Measurements from ENCODE around the gene NAA60. TPM values are rescaled to one million over a fixed set of nuclear protein-coding genes. Genes with fewer than 3 reads are reported as not detected.
"Not testable (repeated sequence)": the region's sequence is repeated elsewhere in the genome, so short reads cannot be mapped to it uniquely, and the experiment has no call there.

Gene NAA60
- total RNA-seq, 1 experiment from 2014 or later, result 5.6 TPM

DNA sequence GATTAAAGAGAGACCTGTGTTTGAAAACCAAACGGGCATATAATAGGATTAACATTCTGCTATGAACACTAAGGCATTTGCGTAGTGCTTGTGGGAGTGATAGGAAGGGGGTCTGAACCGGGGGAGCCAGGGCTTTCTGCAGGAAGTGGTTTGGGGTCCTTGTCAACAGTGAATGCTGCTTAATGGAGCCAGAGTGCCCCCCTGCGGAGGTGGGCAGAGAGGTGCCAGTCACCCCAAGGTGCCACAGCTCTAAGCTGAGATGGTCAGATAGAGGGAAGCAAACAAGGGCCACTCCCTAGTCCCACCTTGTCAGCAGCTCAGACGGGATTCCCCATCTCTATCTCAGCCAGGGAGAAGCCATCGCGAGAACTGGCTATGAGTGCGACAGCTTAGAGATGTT, 17.7 kb downstream of the NAA60 start:
- no peak for DNase-seq (ENCODE audit: low read depth)

DNA sequence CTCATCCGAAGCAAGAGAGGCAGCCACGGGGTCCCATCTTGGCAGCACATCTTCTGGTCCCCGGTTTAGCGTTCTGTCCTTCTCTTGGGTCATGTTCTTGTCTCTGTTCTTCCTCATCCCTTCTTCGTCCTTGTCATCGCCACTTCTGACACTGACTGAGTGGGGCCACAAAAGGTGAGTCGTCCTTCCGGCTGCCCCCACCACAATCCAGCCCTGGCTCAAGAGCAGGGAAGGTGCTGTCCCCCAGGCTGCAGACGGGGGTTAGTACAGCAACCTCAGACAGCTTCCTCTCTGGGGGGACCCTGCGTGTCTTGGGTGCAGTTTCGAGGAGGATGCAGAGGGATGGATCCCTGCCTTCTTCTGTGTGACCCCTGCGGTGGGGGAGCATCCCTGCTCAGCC, 21.8 kb downstream of the NAA60 start:
- no peak for DNase-seq (ENCODE audit: low read depth)

DNA sequence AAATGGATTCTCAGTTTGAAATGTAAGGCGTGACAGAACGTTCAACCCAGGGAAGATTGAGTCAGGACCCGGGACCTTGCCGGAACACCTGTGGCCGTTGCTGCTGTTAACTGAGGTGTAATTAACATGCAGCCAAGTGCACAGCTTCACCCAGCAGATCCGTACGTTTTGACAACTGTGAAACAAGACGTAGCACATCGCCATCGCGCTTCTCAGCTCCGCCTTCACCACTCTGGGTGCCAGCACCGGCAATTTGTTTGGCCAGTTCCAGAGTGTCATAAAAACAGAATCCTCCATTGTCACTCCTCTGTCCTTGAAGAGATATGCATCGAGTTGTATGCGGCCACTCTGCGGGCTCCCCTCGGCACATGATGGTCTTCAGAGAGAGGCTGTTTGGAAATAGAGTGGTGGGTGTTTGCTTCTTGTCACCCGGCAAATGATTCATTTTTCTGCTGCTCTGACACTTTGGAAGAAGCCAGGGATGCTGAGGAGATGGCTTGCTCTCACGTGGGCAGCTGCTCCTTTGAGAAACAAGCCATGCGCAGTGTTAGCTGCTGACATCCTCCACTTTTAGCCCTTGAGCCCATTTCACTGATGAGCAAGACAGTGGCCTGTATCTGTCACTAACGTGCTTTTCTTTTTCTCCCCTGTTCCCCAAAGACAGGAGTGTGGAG, 22.6 kb downstream of the NAA60 start:
- DNase-seq (ENCODE audit: low read depth), result no peak

DNA sequence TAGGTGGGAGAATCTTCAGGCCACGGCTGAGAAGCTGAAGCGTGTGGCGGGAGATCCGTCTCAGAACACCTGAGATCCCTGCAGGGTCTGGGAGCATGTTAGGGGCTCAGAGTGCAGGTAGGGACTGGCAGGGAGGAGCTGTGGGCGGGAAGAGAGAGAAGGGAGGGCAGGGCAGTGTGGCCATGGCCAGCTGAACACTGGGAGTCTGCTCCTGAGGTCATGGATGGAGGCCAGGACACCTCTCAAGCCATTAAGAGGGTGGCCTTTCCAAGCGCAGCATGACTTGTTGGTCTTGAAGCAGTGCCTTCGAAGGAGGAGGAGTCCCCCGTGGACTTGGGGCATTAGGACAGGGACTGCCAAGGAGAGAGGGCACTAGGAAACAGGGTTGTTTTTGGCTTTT, 23.7 kb downstream of the NAA60 start:
- no peak for DNase-seq (ENCODE audit: low read depth)

DNA sequence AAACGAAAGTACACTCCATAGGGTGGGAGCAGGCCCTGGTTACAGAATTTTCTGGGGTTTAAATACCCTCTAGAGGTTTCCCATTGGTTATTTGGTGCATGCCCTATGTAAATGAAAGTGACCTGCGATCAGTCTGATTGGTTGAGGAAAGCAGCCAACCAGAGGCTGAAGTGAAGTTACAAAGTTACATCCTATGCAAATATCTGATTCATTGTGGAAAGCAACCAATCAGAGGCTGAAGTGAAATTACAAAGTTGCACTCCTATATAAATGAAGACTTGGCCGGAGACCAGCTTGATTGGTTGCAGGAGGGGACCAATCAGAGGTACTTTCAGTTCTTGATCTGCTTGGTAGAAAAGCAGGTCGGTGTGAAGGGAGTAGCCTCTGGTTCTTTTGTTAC, 24.4 kb downstream of the NAA60 start:
- DNase-seq (ENCODE audit: low read depth), result no peak

DNA sequence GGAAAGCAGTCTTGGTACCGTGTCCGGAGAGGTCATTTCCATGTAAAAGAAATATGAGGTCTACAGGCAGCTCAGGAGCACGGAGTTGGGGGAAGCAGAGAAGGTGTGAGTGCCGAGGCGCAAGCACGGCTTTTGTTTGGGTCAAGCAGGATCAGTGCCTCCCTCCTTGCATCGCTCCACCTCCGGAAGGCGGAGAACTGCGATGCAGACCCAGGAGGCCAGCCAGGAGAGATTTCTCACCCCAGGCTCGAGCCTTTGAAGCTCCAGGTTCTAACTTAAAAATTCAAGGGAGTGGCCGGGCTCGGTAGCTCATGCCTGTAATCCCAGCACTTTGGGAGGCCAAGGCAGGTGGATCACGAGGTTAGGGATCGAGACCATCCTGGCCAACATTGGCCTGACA, 25.0 kb downstream of the NAA60 start:
- DNase-seq (ENCODE audit: low read depth), result no peak

DNA sequence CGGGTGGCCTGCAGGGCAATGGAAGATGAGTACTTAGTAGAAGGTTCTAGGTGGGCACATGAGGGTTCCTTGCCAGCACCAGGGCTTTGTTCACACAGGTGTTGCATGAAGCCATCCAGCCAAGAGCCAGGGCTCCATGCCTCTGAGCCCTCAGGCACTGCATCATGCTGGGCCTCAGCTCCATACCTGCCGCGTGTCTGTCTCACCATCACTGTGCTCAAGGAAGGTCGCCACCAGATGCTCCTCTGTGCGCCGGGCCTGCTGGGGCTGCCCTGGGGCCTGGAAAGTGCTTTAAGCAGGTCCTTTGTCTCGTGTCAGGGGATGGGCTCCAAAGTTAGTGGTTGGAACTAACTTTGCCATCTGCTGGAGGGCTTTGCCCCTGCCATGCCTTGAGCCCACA, 26.3 kb downstream of the NAA60 start:
- no peak for DNase-seq (ENCODE audit: low read depth)

DNA sequence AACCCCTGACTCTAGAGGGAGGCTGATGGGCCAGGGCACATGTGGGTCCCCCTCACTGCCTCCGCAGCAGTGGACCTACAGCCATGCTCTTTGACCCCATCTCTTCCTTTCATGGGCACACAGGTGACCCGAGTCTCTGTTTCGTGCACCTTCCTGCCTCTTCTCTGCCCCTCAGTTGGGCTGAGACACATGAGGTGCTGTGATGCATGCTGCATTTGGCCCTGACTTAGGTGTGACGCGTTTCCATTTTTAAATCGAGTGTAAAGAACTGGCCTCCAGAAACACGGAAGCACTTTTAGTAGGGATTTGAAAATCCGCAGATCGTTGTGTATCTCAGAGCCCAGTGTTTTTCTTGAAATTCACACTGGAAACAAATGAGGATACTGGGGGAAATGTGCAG, 27.2 kb downstream of the NAA60 start:
- no peak for DNase-seq (ENCODE audit: low read depth)

DNA sequence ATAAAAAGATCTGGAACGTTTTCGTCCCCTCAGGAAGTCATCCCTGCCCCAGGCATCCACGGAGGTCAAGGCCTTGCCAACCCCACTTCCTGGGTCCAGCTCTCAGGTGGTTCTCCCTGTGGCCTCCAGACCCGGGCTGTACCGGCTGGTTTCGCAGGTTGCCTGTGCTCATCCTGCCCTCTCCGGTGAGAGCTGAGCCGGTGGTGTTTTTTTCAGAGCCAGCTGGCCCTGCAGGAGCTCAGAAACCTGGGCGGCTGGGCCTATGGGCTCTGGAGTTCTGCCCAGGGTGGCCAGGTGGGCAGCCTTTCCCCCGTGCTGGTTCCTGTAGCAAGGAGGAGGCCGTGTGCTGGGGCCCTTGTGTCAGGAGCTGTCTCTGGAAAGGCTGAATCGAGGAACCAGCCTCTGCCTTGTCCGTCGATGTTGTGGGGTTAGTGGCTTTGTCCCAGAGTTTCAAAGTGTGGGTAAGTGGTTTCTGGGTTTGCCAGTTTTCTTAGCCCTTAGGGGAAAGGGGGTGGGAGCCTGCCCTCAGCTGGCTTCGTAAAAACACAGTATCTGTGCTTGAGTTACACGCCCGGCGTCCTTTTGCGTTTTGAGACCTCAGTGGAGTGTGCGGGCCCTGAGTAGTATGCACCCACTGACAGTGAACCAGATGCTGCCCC, 28.2 kb downstream of the NAA60 start:
- DNase-seq (ENCODE audit: low read depth), result no peak

DNA sequence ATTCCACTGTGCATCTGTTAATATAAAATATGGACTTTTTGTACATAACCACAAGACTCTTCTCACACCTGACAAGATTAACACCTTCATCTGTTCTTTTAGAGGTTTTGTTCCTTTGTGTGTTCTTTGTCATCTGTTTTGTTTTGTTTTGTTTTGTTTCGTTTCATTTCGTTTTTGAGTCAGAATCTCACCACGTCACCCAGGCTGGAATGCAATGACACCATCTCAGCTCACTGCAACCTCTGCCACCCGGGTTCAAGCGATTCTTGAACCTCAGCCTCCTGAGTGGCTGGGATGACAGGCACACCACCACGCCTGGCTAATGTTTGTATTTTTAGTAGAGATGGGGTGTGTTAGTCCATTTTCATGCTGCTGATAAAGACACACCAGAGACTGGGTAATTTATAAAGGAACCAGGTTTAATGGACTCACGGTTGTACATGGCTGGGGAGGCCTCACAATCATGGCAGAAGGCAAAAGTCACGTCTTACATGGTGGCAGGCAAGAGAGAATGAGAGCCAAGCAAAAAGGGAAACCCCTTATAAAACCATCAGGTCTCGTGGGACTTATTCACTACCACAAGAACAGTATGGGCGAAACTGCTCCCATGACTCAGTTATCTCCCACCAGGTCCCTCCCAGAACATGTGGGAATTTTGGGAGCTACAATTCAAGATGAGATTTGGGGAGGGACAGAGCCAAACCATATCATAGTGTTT, 29.6 kb downstream of the NAA60 start:
- no peak for DNase-seq (ENCODE audit: low read depth)

DNA sequence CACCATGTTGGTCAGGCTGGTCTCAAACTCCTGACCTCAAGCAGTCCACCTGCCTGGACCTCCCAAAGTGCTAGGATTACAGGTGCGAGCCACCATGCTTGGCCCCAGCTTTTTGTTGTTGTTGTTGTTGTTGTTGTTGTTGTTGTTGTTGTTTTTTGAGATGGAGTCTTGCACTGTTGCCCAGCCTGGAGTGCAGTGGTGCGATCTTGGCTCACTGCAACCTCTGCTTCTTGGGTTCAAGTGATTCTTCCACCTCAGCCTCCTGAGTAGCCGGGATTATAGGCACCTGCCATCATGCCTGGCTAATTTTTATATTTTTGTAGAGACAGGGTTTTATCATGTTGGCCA, 30.1 kb downstream of the NAA60 start:
- not testable (repeated sequence) for DNase-seq (ENCODE audit: low read depth)

DNA sequence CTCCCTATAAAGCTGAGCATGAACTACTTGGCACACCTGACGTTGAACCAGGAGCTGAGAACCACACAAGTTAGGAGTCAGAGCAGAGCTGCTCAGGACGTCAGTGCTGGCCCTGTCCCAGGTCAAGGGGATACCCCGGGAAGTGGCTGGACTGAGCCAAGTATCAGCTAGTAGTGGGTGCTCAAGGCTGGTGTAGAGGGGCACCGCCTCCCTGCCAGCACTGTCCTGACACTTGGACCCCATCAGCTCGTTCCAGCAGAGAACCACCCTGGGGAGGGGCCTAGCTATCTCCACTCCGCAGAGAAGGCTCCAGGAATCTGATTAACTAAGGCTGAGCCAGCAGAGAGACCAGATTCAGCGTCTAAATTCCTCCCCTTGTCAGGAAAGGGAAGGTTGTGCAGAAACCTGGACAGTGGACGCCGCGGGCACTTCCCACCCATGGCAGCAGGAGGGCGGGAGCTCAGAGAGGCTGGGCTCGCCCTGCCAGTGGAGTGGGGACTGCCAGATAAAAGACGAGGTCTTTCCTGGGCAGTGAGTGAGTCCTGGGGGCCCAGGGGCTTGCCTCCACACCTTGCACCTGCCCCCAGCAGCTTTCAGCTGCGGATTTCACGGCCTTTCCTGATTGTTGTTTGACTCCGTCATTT, 30.8 kb downstream of the NAA60 start:
- DNase-seq (ENCODE audit: low read depth), result no peak

DNA sequence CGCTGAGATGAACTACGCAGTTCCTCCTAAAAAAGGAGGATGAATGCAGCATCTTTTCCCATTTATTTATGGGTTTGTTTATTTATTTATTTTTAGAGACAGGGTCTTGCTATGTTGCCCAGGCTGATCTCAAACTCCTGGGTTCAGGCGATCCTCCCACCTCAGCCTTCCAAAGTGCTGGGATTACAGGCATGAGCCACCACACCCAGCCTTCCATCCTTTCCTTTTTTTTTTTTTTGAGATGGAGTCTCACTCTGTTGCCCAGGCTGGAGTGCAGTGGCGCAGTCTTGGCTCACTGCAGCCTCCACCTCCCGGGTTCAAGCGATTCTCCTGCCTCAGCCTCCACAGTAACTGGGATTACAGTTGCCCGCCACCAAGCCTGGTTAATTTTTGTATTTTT, 31.4 kb downstream of the NAA60 start:
- not testable (repeated sequence) for DNase-seq (ENCODE audit: low read depth)

DNA sequence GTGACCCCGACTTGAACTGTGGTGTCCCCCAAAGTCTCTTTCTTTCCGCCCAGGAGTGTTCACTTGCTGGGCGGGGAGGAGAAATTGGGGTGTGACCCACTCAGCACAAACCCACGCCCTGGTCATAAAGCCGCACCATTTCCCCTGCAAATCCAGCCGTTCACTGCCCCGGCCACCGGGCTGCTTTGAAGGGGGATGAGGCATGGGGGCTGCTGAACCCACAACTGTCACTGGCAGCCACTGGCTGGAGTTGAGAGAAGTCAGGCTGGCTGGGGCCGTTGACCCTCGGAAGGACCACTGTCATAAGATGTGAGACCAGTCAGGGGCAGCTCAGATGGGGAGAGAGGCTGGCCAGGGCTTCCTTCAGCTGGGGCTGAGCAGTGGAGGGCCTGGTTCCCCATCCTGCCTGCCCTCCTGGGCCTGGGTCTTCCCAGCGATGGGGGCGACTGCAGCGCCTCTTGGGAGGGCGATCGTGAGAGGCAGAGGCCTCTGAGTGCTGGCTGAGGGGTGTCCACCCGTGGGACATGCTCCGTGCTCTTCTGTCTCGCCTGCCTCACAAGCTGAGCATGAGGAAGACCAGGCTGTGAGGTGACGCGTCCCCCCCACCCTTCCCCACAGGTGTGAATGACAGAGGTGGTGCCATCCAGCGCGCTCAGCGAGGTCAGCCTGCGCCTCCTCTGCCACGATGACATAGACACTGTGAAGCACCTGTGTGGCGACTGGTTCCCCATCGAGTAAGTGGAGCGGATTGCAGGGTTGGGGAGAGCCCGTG, 32.3 kb downstream of the NAA60 start:
- DNase-seq (ENCODE audit: low read depth), result no peak

DNA sequence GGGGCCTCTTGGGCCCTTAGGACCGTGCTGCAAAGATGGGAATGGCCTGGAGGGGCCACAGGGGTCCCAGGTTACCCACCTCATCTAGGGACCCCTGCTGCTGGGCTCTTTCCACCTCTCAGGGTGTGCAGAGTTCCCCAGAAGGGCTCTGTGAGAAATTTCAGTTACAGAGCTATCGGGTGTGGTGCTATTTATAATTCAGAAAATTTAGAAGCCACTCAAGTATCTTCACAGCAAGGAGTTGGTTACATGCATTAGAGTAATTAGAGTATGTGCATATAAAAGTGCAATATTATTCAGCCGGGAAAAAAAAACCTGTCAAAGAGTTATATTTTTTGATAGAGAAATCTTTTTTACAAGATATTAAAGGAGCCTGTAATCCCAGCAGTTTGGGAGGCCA, 32.9 kb downstream of the NAA60 start:
- no peak for DNase-seq (ENCODE audit: low read depth)

DNA sequence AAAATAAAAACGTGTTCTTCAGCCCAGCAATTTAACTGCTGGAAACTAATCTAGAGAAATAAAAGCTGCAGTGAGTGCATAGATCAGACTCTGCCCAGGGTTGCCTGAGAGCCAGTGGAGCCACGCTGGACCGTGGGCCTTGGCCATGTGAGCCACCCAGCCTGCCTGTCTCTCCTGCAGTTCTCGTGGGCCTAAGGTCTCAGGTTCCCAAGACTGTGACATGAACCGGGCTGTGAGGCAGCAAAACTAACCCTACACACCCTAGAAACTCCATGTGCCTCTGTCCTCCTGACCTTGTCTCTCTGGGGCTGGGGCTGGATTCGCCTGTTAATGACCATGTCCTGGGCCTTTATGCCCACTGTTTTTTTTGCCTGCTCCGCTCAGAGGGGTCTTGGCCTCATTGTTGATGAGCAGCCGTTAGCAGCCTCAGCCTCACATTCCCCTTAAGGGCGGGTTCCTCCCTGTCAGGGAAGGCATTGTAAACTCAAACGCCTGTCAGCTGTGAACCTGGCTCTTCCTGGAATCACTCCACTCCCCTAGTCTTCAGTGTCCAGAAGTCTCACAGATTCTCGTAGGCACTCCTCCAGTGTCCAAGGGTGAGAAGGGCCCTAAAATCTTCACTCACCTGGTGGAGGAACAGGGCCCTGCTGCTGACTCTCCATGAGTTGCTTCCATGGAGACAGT, 34.9 kb downstream of the NAA60 start:
- DNase-seq (ENCODE audit: low read depth), result no peak

DNA sequence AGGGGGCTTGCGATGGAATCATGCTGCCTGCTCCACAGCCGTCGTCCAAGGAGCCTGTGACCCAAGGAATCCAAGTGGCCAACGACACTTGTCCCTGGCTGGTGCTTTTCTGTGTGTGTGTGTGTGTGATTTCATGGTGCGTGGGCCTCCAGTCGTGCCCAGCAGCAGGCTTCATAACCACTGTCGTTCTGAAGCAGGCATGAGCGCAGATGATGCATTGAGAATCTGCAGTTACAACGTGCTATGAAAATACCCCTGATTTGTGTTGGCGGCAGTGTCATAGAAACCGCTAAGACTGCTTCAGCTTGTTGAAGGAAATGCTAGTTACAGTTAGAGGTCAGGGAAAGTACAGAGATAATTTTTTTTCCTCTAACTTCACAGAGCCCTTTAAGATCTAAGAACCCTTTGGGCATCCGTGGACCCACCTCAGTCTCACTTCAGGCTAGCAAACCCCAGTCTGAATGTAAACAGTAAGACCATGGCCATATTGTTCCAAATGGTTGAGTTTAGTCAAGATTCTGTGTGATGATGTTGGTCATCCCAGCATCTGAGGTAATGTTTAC, 36.3 kb downstream of the NAA60 start:
- DNase-seq (ENCODE audit: low read depth), result no peak

DNA sequence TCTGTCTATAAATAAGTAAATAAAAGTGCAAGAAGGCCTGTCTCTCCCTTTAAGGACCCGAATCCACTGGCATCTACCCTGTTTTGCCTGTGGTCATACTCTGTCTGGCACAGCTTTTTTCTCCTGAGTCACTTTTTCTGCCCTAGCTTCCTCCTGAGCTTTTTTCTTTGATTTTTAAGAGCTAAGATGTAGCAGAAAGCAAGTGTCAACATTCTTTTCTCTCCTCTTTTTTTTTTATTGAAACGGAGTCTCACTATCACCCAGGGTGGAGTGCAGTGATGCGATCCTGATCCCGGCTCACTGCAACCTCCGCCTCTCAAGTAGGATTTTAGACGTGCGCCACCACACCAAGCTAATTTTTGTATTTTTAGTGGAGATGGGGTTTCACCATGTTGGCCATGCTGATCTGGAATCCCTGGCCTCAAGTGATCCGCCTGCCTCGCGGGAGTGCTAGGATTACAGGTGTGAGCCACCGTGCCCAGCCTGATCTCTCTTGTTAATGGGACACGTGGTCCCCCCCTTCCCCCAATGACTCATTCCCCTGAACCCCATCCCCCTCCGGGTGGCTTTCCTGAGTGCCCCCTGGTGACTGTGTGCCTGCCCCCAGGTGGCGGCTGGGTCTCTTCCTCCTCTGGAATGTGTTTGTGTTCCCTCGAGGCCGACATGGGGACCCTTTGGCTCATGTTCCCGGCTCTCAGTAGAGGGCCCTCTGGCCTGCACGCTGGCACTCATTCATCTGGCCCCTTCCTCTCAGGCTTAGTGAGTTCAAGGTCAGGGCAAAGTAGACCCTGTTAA, 37.6 kb downstream of the NAA60 start:
- DNase-seq (ENCODE audit: low read depth), result no peak

DNA sequence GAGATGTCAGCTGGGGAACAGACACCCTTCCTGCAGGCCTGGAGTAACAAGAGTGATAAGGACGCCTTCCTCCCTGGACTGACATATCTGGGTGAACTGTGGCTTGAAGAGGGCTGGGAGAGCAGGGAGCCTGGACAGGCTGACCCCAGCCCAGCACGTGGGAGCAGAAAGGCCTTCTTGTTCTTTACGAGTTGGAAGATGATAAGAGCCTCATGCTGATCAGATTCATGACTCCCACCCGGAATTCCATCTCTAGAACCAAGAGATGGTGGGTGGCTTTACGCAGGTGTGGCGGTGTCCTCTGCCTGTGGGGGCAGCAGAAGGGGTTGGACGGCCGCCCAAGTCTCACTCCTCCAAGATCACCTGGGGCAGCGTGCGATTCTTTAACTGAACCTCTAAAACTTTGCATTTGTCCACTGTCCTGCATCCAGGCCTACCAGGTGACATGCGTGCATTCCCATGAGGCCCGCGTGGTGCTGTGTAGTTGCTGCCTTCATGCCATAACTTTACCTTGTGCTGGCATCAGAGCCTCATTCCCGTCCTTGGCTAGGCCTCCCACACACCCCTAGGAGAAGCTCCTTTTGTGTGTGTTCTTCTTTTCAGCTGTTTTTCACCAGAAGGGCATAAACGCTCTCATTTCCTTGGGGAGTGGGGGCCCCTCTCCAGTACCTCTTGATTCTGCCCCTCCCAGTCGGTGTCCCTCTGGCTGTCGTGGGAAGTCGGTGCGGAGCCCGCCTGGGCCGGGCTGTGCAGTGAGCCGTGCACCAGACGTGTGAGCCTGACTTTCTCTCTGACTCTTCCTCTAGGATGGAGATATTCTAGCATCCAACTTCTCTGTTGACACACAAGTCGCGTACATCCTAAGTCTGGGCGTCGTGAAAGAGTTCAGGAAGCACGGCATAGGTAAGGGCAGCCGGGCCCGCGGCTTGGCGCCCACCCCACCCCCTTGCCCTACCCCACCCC, 38.5 kb downstream of the NAA60 start:
- DNase-seq (ENCODE audit: low read depth), result no peak

All from RPMI7951 (cell line).